Erythroblast (primary cell): ENCODE measurements around the gene PEMT.

Experiments used
- DNase-seq, 2 experiments: peaks; one replicate each; lab custom pipeline; 2025; lab: John Stamatoyannopoulos, UW
- GATA1 ChIP-seq: IDR thresholded peaks from 2 replicates; pipeline ENCODE4 v1.6.1; 2011; ENCODE audit warnings: low read depth, mild to moderate bottlenecking, control low read depth, low read length, moderate library complexity
- POLR2A ChIP-seq: IDR thresholded peaks from 2 replicates; pipeline ENCODE4 v1.6.1; 2011; ENCODE audit warnings: mild to moderate bottlenecking, low read length

PEMT gene

GRCh38 chr17:17560167-17560566 lies 31.3 kb downstream of the PEMT start:
- no peak for DNase-seq
- TF ChIP-seq POLR2A (no peak), GATA1 (no peak)

GRCh38 chr17:17559164-17559563 lies 32.3 kb downstream of the PEMT start:
- DNase-seq: no peak
- TF ChIP-seq POLR2A (no peak), GATA1 (no peak)

GRCh38 chr17:17558431-17558830 lies 33.1 kb downstream of the PEMT start:
- DNase-seq: no peak
- TF ChIP-seq POLR2A (no peak), GATA1 (no peak)

GRCh38 chr17:17557796-17558195 lies 33.7 kb downstream of the PEMT start:
- DNase-seq: no peak
- TF ChIP-seq POLR2A (no peak), GATA1 (no peak)

GRCh38 chr17:17556671-17557070 lies 34.8 kb downstream of the PEMT start:
- no peak for TF ChIP-seq GATA1
- DNase-seq: no peak

- TF ChIP-seq GATA1: no peak
- TF ChIP-seq POLR2A: no peak
- no peak for DNase-seq
Observed at GRCh38 chr17:17555906-17556305, 35.6 kb downstream of the PEMT start.

- DNase-seq: no peak
- no peak for TF ChIP-seq POLR2A
- TF ChIP-seq GATA1: no peak
Observed at GRCh38 chr17:17555151-17555550, 36.4 kb downstream of the PEMT start.

- no peak for TF ChIP-seq POLR2A
- no peak for TF ChIP-seq GATA1
- no peak for DNase-seq
Observed at GRCh38 chr17:17554266-17554665, 37.2 kb downstream of the PEMT start.

- TF ChIP-seq GATA1 (no peak), POLR2A (no peak)
- DNase-seq: no peak
Observed at GRCh38 chr17:17553217-17554195, 38.0 kb downstream of the PEMT start.

- no peak for DNase-seq
- TF ChIP-seq POLR2A: no peak
- TF ChIP-seq GATA1: no peak
Observed at GRCh38 chr17:17552351-17553216, 38.9 kb downstream of the PEMT start.

GRCh38 chr17:17551361-17551760 lies 40.1 kb downstream of the PEMT start:
- DNase-seq: peak; percentile 79 to 90
- TF ChIP-seq POLR2A (no peak), GATA1 (no peak)

GRCh38 chr17:17549732-17550366 lies 41.7 kb downstream of the PEMT start:
- no peak for TF ChIP-seq GATA1
- no peak for TF ChIP-seq POLR2A
- no peak for DNase-seq

- TF ChIP-seq GATA1 (no peak), POLR2A (no peak)
- no peak for DNase-seq
Observed at GRCh38 chr17:17548044-17548443, 43.5 kb downstream of the PEMT start.
